ENCODE data around the gene ST6GALNAC4.

The ST6GALNAC4 gene

GRCh38 chr9:127927988-127928675, 11.3 kb upstream of the ST6GALNAC4 start:
- peaks cover 35% of the 10 kb centered on the region for H3K4me1 ChIP-seq (ENCODE audit: control insufficient read depth, low read length)
- H3K9me3 ChIP-seq (ENCODE audit: control insufficient read depth, insufficient read depth, low read length) = no peaks in the 10 kb centered on the region
- TF ChIP-seq, protein P1, sequence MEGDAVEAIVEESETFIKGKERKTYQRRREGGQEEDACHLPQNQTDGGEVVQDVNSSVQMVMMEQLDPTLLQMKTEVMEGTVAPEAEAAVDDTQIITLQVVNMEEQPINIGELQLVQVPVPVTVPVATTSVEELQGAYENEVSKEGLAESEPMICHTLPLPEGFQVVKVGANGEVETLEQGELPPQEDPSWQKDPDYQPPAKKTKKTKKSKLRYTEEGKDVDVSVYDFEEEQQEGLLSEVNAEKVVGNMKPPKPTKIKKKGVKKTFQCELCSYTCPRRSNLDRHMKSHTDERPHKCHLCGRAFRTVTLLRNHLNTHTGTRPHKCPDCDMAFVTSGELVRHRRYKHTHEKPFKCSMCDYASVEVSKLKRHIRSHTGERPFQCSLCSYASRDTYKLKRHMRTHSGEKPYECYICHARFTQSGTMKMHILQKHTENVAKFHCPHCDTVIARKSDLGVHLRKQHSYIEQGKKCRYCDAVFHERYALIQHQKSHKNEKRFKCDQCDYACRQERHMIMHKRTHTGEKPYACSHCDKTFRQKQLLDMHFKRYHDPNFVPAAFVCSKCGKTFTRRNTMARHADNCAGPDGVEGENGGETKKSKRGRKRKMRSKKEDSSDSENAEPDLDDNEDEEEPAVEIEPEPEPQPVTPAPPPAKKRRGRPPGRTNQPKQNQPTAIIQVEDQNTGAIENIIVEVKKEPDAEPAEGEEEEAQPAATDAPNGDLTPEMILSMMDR (IDR thresholded peaks at IDR 0.05; ENCODE audit: low read depth, low read length, poor library complexity, severe bottlenecking) = no peak
- no peak; the same call in 1 of the 2 replicates for TF ChIP-seq EZH2phosphoT487 (IDR thresholded peaks at IDR 0.05; ENCODE audit: borderline replicate concordance, low read length)
- H3K36me3 ChIP-seq (ENCODE audit: control insufficient read depth, low read length) = no peaks in the 10 kb centered on the region
- H3K4me3 ChIP-seq (ENCODE audit: low read length) = peak overlapping the region; percentile 38
- H3F3A ChIP-seq (ENCODE audit: control insufficient read depth, insufficient read depth) = peaks cover 9% of the 10 kb centered on the region
- no peaks in the 10 kb centered on the region for H3K79me2 ChIP-seq (ENCODE audit: control insufficient read depth, low read length)
- no peaks in the 10 kb centered on the region for H3K9me2 ChIP-seq (replicated peaks; ENCODE audit: control insufficient read depth, low read length)
- no peaks in the 10 kb centered on the region; the same call in 1 of the 2 replicates for H4K20me1 ChIP-seq (ENCODE audit: control insufficient read depth, insufficient read depth, low read depth, low read length)
- peak overlapping the region; percentile 54 for H3K4me2 ChIP-seq (ENCODE audit: low read length)
- H3K27me3 ChIP-seq (ENCODE audit: control insufficient read depth, low read length) = peaks cover 55% of the 10 kb centered on the region
- H3K27ac ChIP-seq (ENCODE audit: low read depth, low read length) = no peak overlapping the region

GRCh38 chr9:127927201-127927987, 10.6 kb upstream of the ST6GALNAC4 start:
- Histone ChIP-seq H3K36me3 (ENCODE audit: control insufficient read depth, low read length) (no peaks in the 10 kb centered on the region), H3F3A (ENCODE audit: control insufficient read depth, insufficient read depth) (peaks cover 11% of the 10 kb centered on the region), H3K79me2 (ENCODE audit: control insufficient read depth, low read length) (no peaks in the 10 kb centered on the region), H3K9me3 (ENCODE audit: control insufficient read depth, insufficient read depth, low read length) (no peaks in the 10 kb centered on the region), H3K27me3 (ENCODE audit: control insufficient read depth, low read length) (peaks cover 60% of the 10 kb centered on the region), H3K9me2 (replicated peaks; ENCODE audit: control insufficient read depth, low read length) (no peaks in the 10 kb centered on the region), H4K20me1 (ENCODE audit: control insufficient read depth, insufficient read depth, low read depth, low read length) (no peaks in the 10 kb centered on the region; the same call in 1 of the 2 replicates), H3K4me1 (ENCODE audit: control insufficient read depth, low read length) (peaks cover 35% of the 10 kb centered on the region), H3K4me3 (ENCODE audit: low read length) (peak overlapping the region; percentile 58), H3K27ac (ENCODE audit: low read depth, low read length) (no peak overlapping the region), H3K4me2 (ENCODE audit: low read length) (peak overlapping the region; percentile 54)
- TF ChIP-seq, protein P1 (IDR thresholded peaks at IDR 0.05; ENCODE audit: low read depth, low read length, poor library complexity, severe bottlenecking) = no peak
- TF ChIP-seq EZH2phosphoT487 (IDR thresholded peaks at IDR 0.05; ENCODE audit: borderline replicate concordance, low read length) = no peak

DNA sequence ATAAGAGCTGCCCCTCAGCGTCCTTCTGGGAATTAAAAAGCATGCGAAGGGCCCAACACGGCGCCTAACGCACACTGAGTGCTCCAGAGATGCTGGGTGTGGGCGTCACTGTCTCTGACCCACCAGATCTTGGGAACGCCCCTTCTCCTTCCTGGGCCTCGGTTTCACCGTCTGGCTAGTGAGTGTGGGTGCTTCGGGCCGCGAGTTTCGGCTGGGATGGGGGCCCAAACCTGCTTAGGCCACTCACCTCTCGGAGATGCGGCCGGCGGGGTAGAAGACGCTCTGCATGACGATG, 10.0 kb upstream of the ST6GALNAC4 start:
- H3K4me1 ChIP-seq (ENCODE audit: control insufficient read depth, low read length) = peaks cover 39% of the 10 kb centered on the region
- H3K9me2 ChIP-seq (replicated peaks; ENCODE audit: control insufficient read depth, low read length) = no peaks in the 10 kb centered on the region
- no peaks in the 10 kb centered on the region for H3K9me3 ChIP-seq (ENCODE audit: control insufficient read depth, insufficient read depth, low read length)
- TF ChIP-seq EZH2phosphoT487 (IDR thresholded peaks at IDR 0.05; ENCODE audit: borderline replicate concordance, low read length) = no peak
- TF ChIP-seq, protein P1 (IDR thresholded peaks at IDR 0.05; ENCODE audit: low read depth, low read length, poor library complexity, severe bottlenecking) = no peak
- H3K4me3 ChIP-seq (ENCODE audit: low read length) = peak overlapping the region; percentile 58
- H3F3A ChIP-seq (ENCODE audit: control insufficient read depth, insufficient read depth) = peaks cover 11% of the 10 kb centered on the region
- no peaks in the 10 kb centered on the region; the same call in 1 of the 2 replicates for H4K20me1 ChIP-seq (ENCODE audit: control insufficient read depth, insufficient read depth, low read depth, low read length)
- peaks cover 65% of the 10 kb centered on the region for H3K27me3 ChIP-seq (ENCODE audit: control insufficient read depth, low read length)
- no peaks in the 10 kb centered on the region for H3K36me3 ChIP-seq (ENCODE audit: control insufficient read depth, low read length)
- peak overlapping the region; percentile 54 for H3K4me2 ChIP-seq (ENCODE audit: low read length)
- H3K79me2 ChIP-seq (ENCODE audit: control insufficient read depth, low read length) = no peaks in the 10 kb centered on the region
- no peak overlapping the region for H3K27ac ChIP-seq (ENCODE audit: low read depth, low read length)

All from DOHH2 (cell line).